DOHH2 (cell line): ENCODE data around the gene MRTFA.

ENCODE experiments used
- H3F3A ChIP-seq: fragments of 200-600 bp; sonication (generic), shearing (Covaris generic); 2 replicates; pipeline ENCODE4 v1.6.0; 2016; ENCODE audit warnings: antibody characterized with exemption, mild to moderate bottlenecking; ENCODE audit not compliant: control insufficient read depth, insufficient read depth
- H3K27ac ChIP-seq: fragments of 200-600 bp; sonication (generic); 2 replicates; pipeline ENCODE4 v1.5.1; 2014; ENCODE audit warnings: low read depth, mild to moderate bottlenecking, low read length, moderate library complexity
- H3K27me3 ChIP-seq: fragments of 200-600 bp; sonication (generic); 2 replicates; pipeline ENCODE4 v1.6.1; 2014; ENCODE audit warnings: mild to moderate bottlenecking, low read length, mixed read lengths; ENCODE audit not compliant: control insufficient read depth
- H3K36me3 ChIP-seq: fragments of 200-600 bp; sonication (generic); 2 replicates; pipeline ENCODE4 v1.6.1; 2014; ENCODE audit warnings: mild to moderate bottlenecking, low read length, moderate library complexity, mixed read lengths; ENCODE audit not compliant: control insufficient read depth
- H3K4me1 ChIP-seq: fragments of 200-600 bp; sonication (generic); 2 replicates; pipeline ENCODE4 v1.6.1; 2014; ENCODE audit warnings: mild to moderate bottlenecking, low read length, mixed read lengths; ENCODE audit not compliant: control insufficient read depth
- H3K4me2 ChIP-seq: fragments of 200-600 bp; sonication (generic); 2 replicates; pipeline ENCODE4 v1.6.0; 2014; ENCODE audit warnings: mild to moderate bottlenecking, low read length, moderate library complexity
- H3K4me3 ChIP-seq: fragments of 200-600 bp; sonication (generic); 2 replicates; pipeline ENCODE4 v1.5.1; 2014; ENCODE audit warnings: mild to moderate bottlenecking, low read length, mixed read lengths
- H3K79me2 ChIP-seq: fragments of 200-600 bp; sonication (generic); 2 replicates; pipeline ENCODE4 v1.6.1; 2014; ENCODE audit warnings: mild to moderate bottlenecking, low read length, mixed read lengths; ENCODE audit not compliant: control insufficient read depth
- H3K9me2 ChIP-seq: fragments of 200-600 bp; sonication (generic); replicated peaks from 2 replicates; pipeline ENCODE4 v1.6.1; 2014; ENCODE audit warnings: mild to moderate bottlenecking, low read length, mixed read lengths; ENCODE audit not compliant: control insufficient read depth
- H3K9me3 ChIP-seq: fragments of 200-600 bp; sonication (generic); 2 replicates; pipeline ENCODE4 v1.6.1; 2014; ENCODE audit warnings: antibody characterized with exemption, low read length, mixed read lengths; ENCODE audit not compliant: control insufficient read depth, insufficient read depth
- H4K20me1 ChIP-seq: fragments of 200-600 bp; sonication (generic); 2 replicates; pipeline ENCODE4 v1.6.0; 2014; ENCODE audit warnings: low read depth, mild to moderate bottlenecking, antibody characterized with exemption, low read length, moderate library complexity; ENCODE audit not compliant: control insufficient read depth, insufficient read depth
- CTCF ChIP-seq: fragments of 200-600 bp; sonication (generic); IDR thresholded peaks from one replicate; pipeline ENCODE4 v1.5.1; 2014; ENCODE audit warnings: antibody characterized with exemption, mild to moderate bottlenecking, low read depth, low read length; ENCODE audit not compliant: poor library complexity, severe bottlenecking
- EZH2phosphoT487 ChIP-seq: fragments of 200-600 bp; sonication (generic); IDR thresholded peaks from 2 replicates; pipeline ENCODE4 v1.6.1; 2017; ENCODE audit warnings: borderline replicate concordance, mild to moderate bottlenecking, antibody characterized with exemption, low read length, moderate library complexity, mixed read lengths

Gene MRTFA

GRCh38 chr22:40518840-40519239, 117.7 kb downstream of the MRTFA start:
- H4K20me1 ChIP-seq = no peaks in the 10 kb centered on the region
- no peaks in the 10 kb centered on the region for H3K9me3 ChIP-seq
- H3F3A ChIP-seq = no peaks in the 10 kb centered on the region
- no peak overlapping the region for H3K4me2 ChIP-seq
- no peak overlapping the region for H3K4me3 ChIP-seq
- H3K79me2 ChIP-seq = peaks cover 10% of the 10 kb centered on the region
- H3K36me3 ChIP-seq = no peaks in the 10 kb centered on the region
- no peaks in the 10 kb centered on the region for H3K27me3 ChIP-seq
- no peak for TF ChIP-seq EZH2phosphoT487
- TF ChIP-seq CTCF = no peak
- no peak overlapping the region for H3K27ac ChIP-seq
- no peaks in the 10 kb centered on the region for H3K9me2 ChIP-seq
- H3K4me1 ChIP-seq = no peaks in the 10 kb centered on the region; the same call in 1 of the 2 replicates

GRCh38 chr22:40517631-40518030, 118.9 kb downstream of the MRTFA start:
- Histone ChIP-seq H3K4me1 (no peaks in the 10 kb centered on the region; the same call in 1 of the 2 replicates), H3K79me2 (peaks cover under 1% of the 10 kb centered on the region), H3K27ac (no peak overlapping the region), H3K36me3 (no peaks in the 10 kb centered on the region), H3F3A (no peaks in the 10 kb centered on the region), H3K9me3 (no peaks in the 10 kb centered on the region), H3K9me2 (no peaks in the 10 kb centered on the region), H4K20me1 (no peaks in the 10 kb centered on the region), H3K4me2 (no peak overlapping the region), H3K4me3 (no peak overlapping the region), H3K27me3 (no peaks in the 10 kb centered on the region)
- TF ChIP-seq EZH2phosphoT487 = no peak
- no peak for TF ChIP-seq CTCF

GRCh38 chr22:40516416-40516815, 120.1 kb downstream of the MRTFA start:
- H3K4me2 ChIP-seq = no peak overlapping the region
- no peak overlapping the region for H3K27ac ChIP-seq
- no peak overlapping the region for H3K4me3 ChIP-seq
- H4K20me1 ChIP-seq = no peaks in the 10 kb centered on the region
- H3K79me2 ChIP-seq = no peaks in the 10 kb centered on the region; the same call in 1 of the 2 replicates
- no peaks in the 10 kb centered on the region for H3F3A ChIP-seq
- no peaks in the 10 kb centered on the region for H3K9me3 ChIP-seq
- H3K36me3 ChIP-seq = no peaks in the 10 kb centered on the region
- TF ChIP-seq CTCF (no peak), EZH2phosphoT487 (no peak)
- no peaks in the 10 kb centered on the region for H3K9me2 ChIP-seq
- H3K4me1 ChIP-seq = no peaks in the 10 kb centered on the region; the same call in 1 of the 2 replicates
- no peaks in the 10 kb centered on the region for H3K27me3 ChIP-seq
